IMR-90 (cell line): ENCODE data around the gene MYCBPAP. TPM values are rescaled to one million over a fixed set of nuclear protein-coding genes. Genes with fewer than 3 reads are reported as not detected.

Experiments used
- ATAC-seq: fragments of 200-7000 bp; cut with Tn5 transposase; 2 replicates; pipeline ENCODE4 v1.9.1; 2020; ENCODE audit warnings: low read depth, mild to moderate bottlenecking, moderate library complexity
- BruUV-seq: library from RNA; stranded (reverse); fragments of 400-500 nt; replicated peaks from 2 replicates; lab custom pipeline; 2021; lab: Mats Ljungman, UMichigan
- CTCF ChIA-PET: fragments of 300-600 bp; formaldehyde crosslinking; extraction: SDS; loops from one replicate; lab custom pipeline; 2021; ENCODE audit warnings: antibody characterized with exemption; lab: Yijun Ruan, JAX
- POLR2A ChIA-PET: fragments of 300-600 bp; sonication (Branson Sonifier 250); formaldehyde crosslinking; loops from one replicate; lab custom pipeline; 2022; ENCODE audit warnings: antibody characterized with exemption; ENCODE audit not compliant: unreplicated experiment; lab: Charles Lee
- DNase-seq: peaks from one replicate; pipeline ENCODE4 v3.0.0; 2013
- H2AFZ ChIP-seq: replicated peaks from 2 replicates; pipeline ENCODE3; 2013; ENCODE audit warnings: low read length, mild to moderate bottlenecking; ENCODE audit not compliant: poor library complexity
- H2AK5ac ChIP-seq: 2 replicates; pipeline ENCODE4 v1.6.1; 2013; ENCODE audit warnings: low read depth, low read length, inconsistent platforms
- H2AK9ac ChIP-seq: replicated peaks from 2 replicates; pipeline ENCODE3; 2013; ENCODE audit warnings: mild to moderate bottlenecking, low read depth, low read length, moderate library complexity; ENCODE audit not compliant: poor library complexity
- H2BK120ac ChIP-seq: 2 replicates; pipeline ENCODE4 v1.6.1; 2013; ENCODE audit warnings: low read depth, low read length, inconsistent platforms
- H2BK15ac ChIP-seq: 3 replicates; pipeline ENCODE4 v1.6.1; 2013; ENCODE audit warnings: low read depth, low read length, inconsistent platforms
- H2BK20ac ChIP-seq: 2 replicates; pipeline ENCODE4 v1.6.1; 2013; ENCODE audit warnings: low read depth, mild to moderate bottlenecking, inconsistent platforms, low read length, moderate library complexity
- H2BK5ac ChIP-seq: 2 replicates; pipeline ENCODE4 v1.6.1; 2013; ENCODE audit warnings: mild to moderate bottlenecking, low read depth, low read length, inconsistent platforms; ENCODE audit not compliant: poor library complexity, severe bottlenecking
- H3K14ac ChIP-seq: replicated peaks from 2 replicates; pipeline ENCODE4 v1.6.1; 2013; ENCODE audit warnings: low read depth, low read length, inconsistent platforms
- H3K18ac ChIP-seq: 2 replicates; pipeline ENCODE4 v1.6.1; 2013; ENCODE audit warnings: low read depth, low read length, control low read depth
- H3K23ac ChIP-seq: 2 replicates; pipeline ENCODE4 v1.6.1; 2013; ENCODE audit warnings: low read depth, low read length, inconsistent platforms
- H3K27ac ChIP-seq: 2 replicates; pipeline ENCODE4 v1.5.1; 2013; ENCODE audit warnings: mild to moderate bottlenecking, control low read depth, low read length; ENCODE audit not compliant: insufficient read depth
- H3K27me3 ChIP-seq: 2 replicates; pipeline ENCODE4 v1.6.1; 2013; ENCODE audit warnings: low read length; ENCODE audit not compliant: control insufficient read depth, insufficient read depth
- H3K36me3 ChIP-seq: 2 replicates; pipeline ENCODE4 v1.6.1; 2013; ENCODE audit warnings: low read length, mixed read lengths; ENCODE audit not compliant: control insufficient read depth, insufficient read depth
- H3K4ac ChIP-seq: 2 replicates; pipeline ENCODE4 v1.6.1; 2013; ENCODE audit warnings: low read depth, low read length, inconsistent platforms
- H3K4me1 ChIP-seq: 2 replicates; pipeline ENCODE4 v1.6.1; 2013; ENCODE audit warnings: low read length, mixed read lengths; ENCODE audit not compliant: control insufficient read depth, insufficient read depth
- H3K4me2 ChIP-seq: 2 replicates; pipeline ENCODE4 v1.6.1; 2013; ENCODE audit warnings: low read depth, mild to moderate bottlenecking, control low read depth, low read length, moderate library complexity
- H3K4me3 ChIP-seq: 2 replicates; pipeline ENCODE4 v1.5.1; 2013; ENCODE audit warnings: low read depth, mild to moderate bottlenecking, control low read depth, low read length, moderate library complexity; ENCODE audit not compliant: insufficient read depth
- H3K56ac ChIP-seq: 2 replicates; pipeline ENCODE4 v1.6.1; 2013; ENCODE audit warnings: low read length, inconsistent platforms; ENCODE audit not compliant: insufficient read depth; ENCODE audit errors: extremely low read depth
- H3K79me1 ChIP-seq, 2 experiments: 2 replicates each; pipeline ENCODE4 v1.6.1; 2013; ENCODE audit warnings: low read length in 2 of 2, inconsistent platforms in 1 of 2, low read depth in 1 of 2
- H3K9ac ChIP-seq: 2 replicates; pipeline ENCODE4 v1.6.1; 2013; ENCODE audit warnings: low read depth, low read length, control low read depth
- H3K9me1 ChIP-seq: 2 replicates; pipeline ENCODE4 v1.6.1; 2013; ENCODE audit warnings: low read length, inconsistent platforms; ENCODE audit not compliant: insufficient read depth
- H3K9me3 ChIP-seq: 2 replicates; pipeline ENCODE4 v1.6.1; 2013; ENCODE audit warnings: low read length; ENCODE audit not compliant: control insufficient read depth, insufficient read depth
- H4K20me1 ChIP-seq: 2 replicates; pipeline ENCODE4 v1.6.1; 2013; ENCODE audit warnings: low read length, inconsistent platforms; ENCODE audit not compliant: insufficient read depth
- H4K5ac ChIP-seq: 2 replicates; pipeline ENCODE4 v1.6.1; 2013; ENCODE audit warnings: mild to moderate bottlenecking, low read depth, low read length, control low read depth
- H4K8ac ChIP-seq, 2 experiments: 2 replicates each; pipeline ENCODE4 v1.6.1; 2013; ENCODE audit warnings: low read depth in 2 of 2, low read length in 2 of 2, control low read depth in 1 of 2, inconsistent platforms in 1 of 2
- H4K91ac ChIP-seq: 2 replicates; pipeline ENCODE4 v1.6.1; 2013; ENCODE audit warnings: low read depth, low read length, inconsistent platforms; ENCODE audit not compliant: insufficient read depth
- CEBPB ChIP-seq: IDR thresholded peaks from 2 replicates; pipeline ENCODE4 v1.6.1; 2012; ENCODE audit warnings: low read depth, low read length, improper control_type of control experiment
- FOS ChIP-seq: fragments of 150-350 bp; IDR thresholded peaks from 2 replicates; pipeline ENCODE4 v1.6.1; 2016; ENCODE audit warnings: low read depth, low read length
- WGBS, 2 experiments: methylation state at CpG; one replicate each; pipeline versions ENCODE4 v1.1.5 to v1.1.7; 2013; ENCODE audit warnings: missing lambda C conversion rate in 2 of 2; ENCODE audit not compliant: insufficient read length in 1 of 2; ENCODE audit errors: extremely low coverage in 2 of 2; 5-methylcytosine and 5-hydroxymethylcytosine counted together
- dilution Hi-C: fragments of 300-500 bp; cut with HindIII; formaldehyde crosslinking; loops from one replicate; pipeline ENCODE4 v1.14.3; 2018; ENCODE audit warnings: low sequenced_read_pairs; ENCODE audit not compliant: unreplicated experiment
- in situ Hi-C: fragments of 300-500 bp; cut with MboI; formaldehyde crosslinking; loops from 3 replicates; pipeline ENCODE4 v1.14.3; 2019; ENCODE audit warnings: low sequenced_read_pairs, inconsistent platforms, mixed read lengths
- intact Hi-C: fragments of 100-400 bp; cut with micrococcal nuclease; formaldehyde crosslinking; loops from 2 replicates; pipeline ENCODE4 v1.10.0; 2022
- polyA plus RNA-seq, 3 experiments: library from polyadenylated mRNA; depleted of rRNA; stranded (reverse); fragments of >200 nt; gene quantifications; 2 replicates each; pipeline ENCODE4 v1.2.3, GENCODE V29; 2012; ENCODE audit warnings: low replicate concordance in 1 of 3
- total RNA-seq: library from RNA; depleted of rRNA; stranded (reverse); fragments of >200 nt; gene quantifications from 2 replicates; pipeline ENCODE4 v1.2.3, GENCODE V29; 2012
- TF ChIP-seq, protein P1 (sequence below): fragments of 150-350 bp; IDR thresholded peaks from 2 replicates; pipeline ENCODE4 v1.6.1; 2017; ENCODE audit warnings: mild to moderate bottlenecking, antibody characterized with exemption, low read length, low read depth

Gene MYCBPAP
- total and polyA plus RNA-seq, 2 of the 4 experiments (the other 2 are of a cell fraction): 0.17 to 0.18 TPM

DNA sequence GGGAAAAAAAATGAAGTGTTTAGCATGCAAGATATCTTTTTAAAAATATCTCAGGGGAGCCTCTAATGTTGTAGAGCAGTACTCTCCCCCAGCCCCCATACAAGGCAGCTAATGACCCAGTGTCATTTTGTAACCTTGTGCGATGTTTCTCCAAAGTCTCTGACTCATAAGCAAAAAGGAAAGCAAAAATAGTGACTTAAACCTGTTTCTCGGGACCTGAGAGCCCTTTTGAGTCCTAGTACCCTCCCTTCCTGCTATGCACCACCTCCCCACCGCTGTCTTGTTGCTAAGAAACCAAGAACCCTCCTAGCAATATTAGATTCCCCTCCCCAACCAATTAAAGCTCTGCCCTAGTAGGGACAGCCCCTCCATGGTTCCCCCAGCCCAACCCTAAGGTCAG lies 2.8 kb downstream of the MYCBPAP start:
- H2BK5ac ChIP-seq: no peak overlapping the region
- H3K9ac ChIP-seq: no peak overlapping the region
- H3K14ac ChIP-seq: no peak overlapping the region
- ATAC-seq (peak; percentile 27; the same call in 1 of the 2 replicates), DNase-seq (peak; percentile 50)
- H3K4me2 ChIP-seq: peak overlapping the region; percentile 58
- dilution Hi-C loops: no loop called here
- no peaks in the 10 kb centered on the region for H3K36me3 ChIP-seq
- no peaks in the 10 kb centered on the region for H4K20me1 ChIP-seq
- intact Hi-C loops: no loop called here
- in situ Hi-C loops: no loop called here
- H3K79me1 ChIP-seq: peaks cover 0 to 3% of the 10 kb centered on the region in 2 experiments; a peak in 1 of 4 replicates
- no peak overlapping the region for H4K8ac ChIP-seq
- H3K4ac ChIP-seq: no peak overlapping the region
- H3K56ac ChIP-seq: no peak overlapping the region
- ChIA-PET POLR2A (no interaction called here), CTCF (no interaction called here)
- peaks cover 2% of the 10 kb centered on the region for H3K4me1 ChIP-seq
- no peak overlapping the region for H2AK9ac ChIP-seq
- H3K27ac ChIP-seq: no peak overlapping the region
- no peak overlapping the region for H3K23ac ChIP-seq
- H2BK120ac ChIP-seq: no peak overlapping the region
- TF ChIP-seq, protein P1, sequence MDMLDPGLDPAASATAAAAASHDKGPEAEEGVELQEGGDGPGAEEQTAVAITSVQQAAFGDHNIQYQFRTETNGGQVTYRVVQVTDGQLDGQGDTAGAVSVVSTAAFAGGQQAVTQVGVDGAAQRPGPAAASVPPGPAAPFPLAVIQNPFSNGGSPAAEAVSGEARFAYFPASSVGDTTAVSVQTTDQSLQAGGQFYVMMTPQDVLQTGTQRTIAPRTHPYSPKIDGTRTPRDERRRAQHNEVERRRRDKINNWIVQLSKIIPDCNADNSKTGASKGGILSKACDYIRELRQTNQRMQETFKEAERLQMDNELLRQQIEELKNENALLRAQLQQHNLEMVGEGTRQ: no peak
- 0 out of 2 replicates have a peak, but pooled peaks have one; percentile 6 for TF ChIP-seq CEBPB
- TF ChIP-seq FOS: peak; percentile 14; the same call in 1 of the 2 replicates
- no peaks in the 10 kb centered on the region for H3K9me3 ChIP-seq
- H3K18ac ChIP-seq: no peak overlapping the region
- no TSS peak for BruUV-seq
- H2AFZ ChIP-seq: no peak overlapping the region
- H2BK20ac ChIP-seq: no peak overlapping the region
- no peak overlapping the region for H4K91ac ChIP-seq
- no peak overlapping the region for H2BK15ac ChIP-seq
- 25% methylated on average over 2 of the region's 3 CpGs; no CpG with 5 or more reads in 1 of the 2 experiments for WGBS, 2 experiments
- peaks cover 11% of the 10 kb centered on the region for H3K9me1 ChIP-seq
- H2AK5ac ChIP-seq: no peak overlapping the region
- no peak overlapping the region for H3K4me3 ChIP-seq
- H3K27me3 ChIP-seq: no peaks in the 10 kb centered on the region; the same call in 1 of the 2 replicates
- H4K5ac ChIP-seq: no peak overlapping the region
